Hepatocyte (in vitro differentiated cells): ENCODE data around the gene ANAPC1. TPM values are rescaled to one million over a fixed set of nuclear protein-coding genes. Genes with fewer than 3 reads are reported as not detected.
A peak's percentile ranks its signal among the peaks of the same experiment; 100 is the strongest.

Experiments used
- DNase-seq: peaks from one replicate; pipeline ENCODE4 v3.0.0-alpha.2; 2016; ENCODE audit warnings: low spot score
- H2AFZ ChIP-seq: fragments of 200-600 bp; sonication (generic); 2 replicates; pipeline ENCODE4 v1.6.0; 2016; ENCODE audit warnings: antibody characterized with exemption, mild to moderate bottlenecking
- H3K27ac ChIP-seq: fragments of 200-600 bp; sonication (generic); 2 replicates; pipeline ENCODE4 v1.5.1; 2016; ENCODE audit warnings: mild to moderate bottlenecking
- H3K27me3 ChIP-seq: fragments of 200-600 bp; sonication (generic); 2 replicates; pipeline ENCODE4 v1.6.1; 2016
- H3K36me3 ChIP-seq: fragments of 200-600 bp; sonication (generic); replicated peaks from 2 replicates; pipeline ENCODE4 v1.5.1; 2016; ENCODE audit warnings: low read depth; ENCODE audit not compliant: insufficient read depth
- H3K4me1 ChIP-seq: fragments of 200-600 bp; sonication (generic); 2 replicates; pipeline ENCODE4 v1.5.1; 2016; ENCODE audit warnings: mild to moderate bottlenecking, moderate library complexity; ENCODE audit not compliant: insufficient read depth
- H3K4me2 ChIP-seq: fragments of 200-600 bp; sonication (generic); 2 replicates; pipeline ENCODE4 v1.6.0; 2016
- H3K4me3 ChIP-seq: fragments of 200-600 bp; sonication (generic); 2 replicates; pipeline ENCODE4 v1.5.1; 2016; ENCODE audit warnings: mild to moderate bottlenecking
- H3K79me2 ChIP-seq: fragments of 200-600 bp; sonication (generic); 2 replicates; pipeline ENCODE4 v1.6.0; 2017; ENCODE audit warnings: mild to moderate bottlenecking
- H3K9me2 ChIP-seq: fragments of 200-600 bp; sonication (generic); replicated peaks from 2 replicates; pipeline ENCODE4 v1.6.0; 2017; ENCODE audit warnings: mild to moderate bottlenecking; ENCODE audit not compliant: insufficient read depth
- H3K9me3 ChIP-seq: fragments of 200-600 bp; sonication (generic); 2 replicates; pipeline ENCODE4 v1.5.1; 2016; ENCODE audit warnings: low read depth, mild to moderate bottlenecking
- H4K20me1 ChIP-seq: fragments of 200-600 bp; sonication (generic); 2 replicates; pipeline ENCODE4 v1.6.0; 2016; ENCODE audit warnings: mild to moderate bottlenecking; ENCODE audit not compliant: insufficient read depth, poor library complexity, severe bottlenecking
- CTCF ChIP-seq: fragments of 200-600 bp; sonication (generic); IDR thresholded peaks from 2 replicates; pipeline ENCODE4 v1.5.1; 2016; ENCODE audit warnings: antibody characterized with exemption, mild to moderate bottlenecking; ENCODE audit not compliant: poor library complexity
- EZH2 ChIP-seq: fragments of 200-600 bp; sonication (generic); IDR thresholded peaks from 2 replicates; pipeline ENCODE4 v1.6.1; 2016; ENCODE audit warnings: antibody characterized with exemption, mild to moderate bottlenecking, borderline replicate concordance
- EZH2phosphoT487 ChIP-seq: fragments of 200-600 bp; sonication (generic); IDR thresholded peaks from one replicate; pipeline ENCODE4 v1.6.1; 2018; ENCODE audit warnings: antibody characterized with exemption, mild to moderate bottlenecking, low read depth, moderate library complexity; ENCODE audit not compliant: unreplicated experiment, severe bottlenecking
- WGBS: methylation state at CpG from one replicate; pipeline ENCODE4 v1.1.6; 2016; ENCODE audit warnings: low lambda C conversion rate; ENCODE audit errors: missing lambda C conversion rate; 5-methylcytosine and 5-hydroxymethylcytosine counted together
- polyA plus RNA-seq: library from polyadenylated mRNA; unstranded; fragments of >200 nt; fragmentation: Nextera tagmentation; extraction: Ambion mirVana; gene quantifications from 2 replicates; pipeline ENCODE4 v1.2.1, GENCODE V29; 2016
- total RNA-seq: library from RNA; depleted of rRNA; stranded (reverse); fragments of >200 nt; gene quantifications from 2 replicates; pipeline ENCODE4 v1.2.3, GENCODE V29; 2014

Gene ANAPC1
- total and polyA plus RNA-seq, 2 experiments from 2014 or later: 7.7 to 29.9 TPM

GRCh38 chr2:111919794-111920608, 36.0 kb upstream of the ANAPC1 start:
- H3K27ac ChIP-seq: peak overlapping the region; percentile 85

GRCh38 chr2:111919365-111919764, 35.4 kb upstream of the ANAPC1 start:
- 63% methylated on average over 2 of the region's 2 CpGs for WGBS
- H3K79me2 ChIP-seq: peaks cover 90% of the 10 kb centered on the region
- no peaks in the 10 kb centered on the region for H3K9me3 ChIP-seq

More at GRCh38 chr2:111919794-111920608, 36.0 kb upstream of the ANAPC1 start:
- H3K9me2 ChIP-seq: no peaks in the 10 kb centered on the region
- no peaks in the 10 kb centered on the region for H3K36me3 ChIP-seq
- no peak for TF ChIP-seq CTCF
- TF ChIP-seq EZH2phosphoT487: no peak
- no peak for TF ChIP-seq EZH2
- peak overlapping the region; percentile 63 for H3K4me2 ChIP-seq
- 38% methylated on average over 8 of the region's 8 CpGs for WGBS
- H2AFZ ChIP-seq: no peak overlapping the region
- peak; percentile 80 for DNase-seq
- no peaks in the 10 kb centered on the region for H3K27me3 ChIP-seq
- H3K4me1 ChIP-seq: peaks cover 40% of the 10 kb centered on the region
- H3K9me3 ChIP-seq: no peaks in the 10 kb centered on the region
- H3K79me2 ChIP-seq: peaks cover 90% of the 10 kb centered on the region
- H4K20me1 ChIP-seq: peaks cover 4% of the 10 kb centered on the region
- H3K4me3 ChIP-seq: no peak overlapping the region

GRCh38 chr2:111918383-111918806, 34.4 kb upstream of the ANAPC1 start:
- no peaks in the 10 kb centered on the region for H3K9me3 ChIP-seq
- TF ChIP-seq CTCF (no peak), EZH2 (no peak), EZH2phosphoT487 (no peak)
- peak overlapping the region; percentile 85 for H3K27ac ChIP-seq
- no peak overlapping the region for H2AFZ ChIP-seq
- no peaks in the 10 kb centered on the region for H3K9me2 ChIP-seq
- peaks cover 4% of the 10 kb centered on the region for H4K20me1 ChIP-seq
- H3K4me2 ChIP-seq: peak overlapping the region; percentile 43
- no peaks in the 10 kb centered on the region for H3K27me3 ChIP-seq
- no peak overlapping the region for H3K4me3 ChIP-seq
- H3K4me1 ChIP-seq: peaks cover 36% of the 10 kb centered on the region
- H3K36me3 ChIP-seq: no peaks in the 10 kb centered on the region
- WGBS: 30% methylated on average over 1 of the region's 1 CpG
- DNase-seq: peak; percentile 62
- H3K79me2 ChIP-seq: peaks cover 91% of the 10 kb centered on the region

More at GRCh38 chr2:111919365-111919764, 35.4 kb upstream of the ANAPC1 start:
- Histone ChIP-seq H2AFZ (no peak overlapping the region), H3K4me2 (peak overlapping the region; percentile 63), H3K4me1 (peaks cover 40% of the 10 kb centered on the region), H3K27ac (peak overlapping the region; percentile 85), H3K27me3 (no peaks in the 10 kb centered on the region), H3K4me3 (no peak overlapping the region), H4K20me1 (peaks cover 4% of the 10 kb centered on the region), H3K36me3 (no peaks in the 10 kb centered on the region), H3K9me2 (no peaks in the 10 kb centered on the region)
- TF ChIP-seq EZH2phosphoT487 (no peak), CTCF (peak; percentile 6)
- no peak for DNase-seq
